ENCODE measurements around the gene NFATC2IP.

Gene NFATC2IP

GRCh38 chr16:28950648-28951409 is at the start of gene NFATC2IP:
TSS of gene NFATC2IP (plus strand) at chr16:28950937. CDS start at chr16:28951012, 75 bp downstream.
- DNase-seq, result peak; percentile 100

- DNase-seq, result no peak
Observed at GRCh38 chr16:28901862-28902261, 48.9 kb upstream of the NFATC2IP start.

- DNase-seq, result no peak
Observed at GRCh38 chr16:28902909-28903308, 47.8 kb upstream of the NFATC2IP start.

- no peak for DNase-seq
Observed at GRCh38 chr16:28903344-28904042, 47.2 kb upstream of the NFATC2IP start.

- DNase-seq, result no peak
Observed at GRCh38 chr16:28904363-28904762, 46.4 kb upstream of the NFATC2IP start.

- DNase-seq, result no peak
Observed at GRCh38 chr16:28904828-28905227, 45.9 kb upstream of the NFATC2IP start.

- DNase-seq, result no peak
Observed at GRCh38 chr16:28905229-28905754, 45.4 kb upstream of the NFATC2IP start.

- DNase-seq, result no peak
Observed at GRCh38 chr16:28905800-28906372, 44.9 kb upstream of the NFATC2IP start.

- DNase-seq, result no peak
Observed at GRCh38 chr16:28910086-28911031, 40.4 kb upstream of the NFATC2IP start.

- DNase-seq, result no peak
Observed at GRCh38 chr16:28912558-28912957, 38.2 kb upstream of the NFATC2IP start.

- DNase-seq, result no peak
Observed at GRCh38 chr16:28913946-28914724, 36.6 kb upstream of the NFATC2IP start.

GRCh38 chr16:28915181-28915580 is 35.6 kb upstream of the NFATC2IP start:
- no peak for DNase-seq

GRCh38 chr16:28917095-28917494 is 33.6 kb upstream of the NFATC2IP start:
- no peak for DNase-seq

- no peak for DNase-seq
Observed at GRCh38 chr16:28918698-28919097, 32.0 kb upstream of the NFATC2IP start.

- DNase-seq, result no peak
Observed at GRCh38 chr16:28923231-28923587, 27.5 kb upstream of the NFATC2IP start.

GRCh38 chr16:28923652-28924398 is 26.9 kb upstream of the NFATC2IP start:
- DNase-seq, result no peak

GRCh38 chr16:28924399-28924761 is 26.4 kb upstream of the NFATC2IP start:
- DNase-seq, result no peak

- peak; percentile 95 for DNase-seq
Observed at GRCh38 chr16:28924762-28925385, 25.9 kb upstream of the NFATC2IP start, which contains the start of gene RABEP2. TSS of gene RABEP2 (minus strand) at chr16:28925238. CDS start at chr16:28925163, 75 bp downstream.

GRCh38 chr16:28925386-28926228 is 25.1 kb upstream of the NFATC2IP start:
- DNase-seq, result peak; percentile 85

All from CD4-positive, alpha-beta T cell treated with Interleukin-17A for 4 hours (primary cell).